ENCODE data around the gene FBLN7. TPM values are rescaled to one million over a fixed set of nuclear protein-coding genes. Genes with fewer than 3 reads are reported as not detected.

The FBLN7 gene
- total RNA-seq, 1 experiment from 2014 or later, result 0.70 TPM

GRCh38 chr2:112170495-112170894 lies 32.3 kb downstream of the FBLN7 start:
- ChIA-PET CTCF (no interaction called here), POLR2A (ENCODE audit: unreplicated experiment) (no interaction called here)
- intact Hi-C loops (cut with micrococcal nuclease; ENCODE audit: unreplicated experiment), result no loop called here
- H3F3A ChIP-seq (ENCODE audit: insufficient read depth, low read depth), result no peaks in the 10 kb centered on the region
- no peaks in the 10 kb centered on the region for H3K36me3 ChIP-seq (ENCODE audit: low read depth)
- H4K20me1 ChIP-seq (ENCODE audit: insufficient read depth), result no peaks in the 10 kb centered on the region
- H3K9me2 ChIP-seq (ENCODE audit: insufficient read depth), result no peaks in the 10 kb centered on the region
- H3K27me3 ChIP-seq (ENCODE audit: insufficient read depth, low read depth), result no peaks in the 10 kb centered on the region
- no peaks in the 10 kb centered on the region for H3K79me2 ChIP-seq (ENCODE audit: low read depth)
- no peak overlapping the region for H3K4me3 ChIP-seq
- no peak overlapping the region for H3K27ac ChIP-seq
- no peaks in the 10 kb centered on the region for H3K9me3 ChIP-seq (ENCODE audit: insufficient read depth, low read depth)
- H3K4me2 ChIP-seq, result no peak overlapping the region
- no peaks in the 10 kb centered on the region for H3K4me1 ChIP-seq (replicated peaks; ENCODE audit: insufficient read depth)
- no peak for DNase-seq
- no peak overlapping the region for H2AFZ ChIP-seq
- TF ChIP-seq CTCF (conservative IDR thresholded peaks at IDR 0.05), result no peak
- no peak for TF ChIP-seq EZH2 (IDR thresholded peaks at IDR 0.05; ENCODE audit: low read depth)
- BruUV-seq (replicated peaks), result no TSS peak

GRCh38 chr2:112173646-112174319 lies 35.6 kb downstream of the FBLN7 start:
- H3K79me2 ChIP-seq (ENCODE audit: low read depth), result no peaks in the 10 kb centered on the region
- DNase-seq, result no peak
- no peak overlapping the region for H2AFZ ChIP-seq
- intact Hi-C loops (cut with micrococcal nuclease; ENCODE audit: unreplicated experiment), result no loop called here
- no peaks in the 10 kb centered on the region for H3K27me3 ChIP-seq (ENCODE audit: insufficient read depth, low read depth)
- ChIA-PET POLR2A (ENCODE audit: unreplicated experiment) (no interaction called here), CTCF (no interaction called here)
- no peaks in the 10 kb centered on the region for H3K9me2 ChIP-seq (ENCODE audit: insufficient read depth)
- no peak overlapping the region for H3K4me3 ChIP-seq
- H3F3A ChIP-seq (ENCODE audit: insufficient read depth, low read depth), result no peaks in the 10 kb centered on the region
- no TSS peak for BruUV-seq (replicated peaks)
- H3K36me3 ChIP-seq (ENCODE audit: low read depth), result no peaks in the 10 kb centered on the region
- no peaks in the 10 kb centered on the region for H3K4me1 ChIP-seq (replicated peaks; ENCODE audit: insufficient read depth)
- H4K20me1 ChIP-seq (ENCODE audit: insufficient read depth), result no peaks in the 10 kb centered on the region
- no peak overlapping the region for H3K27ac ChIP-seq
- no peaks in the 10 kb centered on the region for H3K9me3 ChIP-seq (ENCODE audit: insufficient read depth, low read depth)
- H3K4me2 ChIP-seq, result no peak overlapping the region
- no peak for TF ChIP-seq CTCF (conservative IDR thresholded peaks at IDR 0.05)
- no peak for TF ChIP-seq EZH2 (IDR thresholded peaks at IDR 0.05; ENCODE audit: low read depth)

GRCh38 chr2:112174383-112174782 lies 36.2 kb downstream of the FBLN7 start:
- POLR2A ChIA-PET (ENCODE audit: unreplicated experiment), result no interaction called here
- no peaks in the 10 kb centered on the region for H3F3A ChIP-seq (ENCODE audit: insufficient read depth, low read depth)
- DNase-seq, result no peak
- H3K4me1 ChIP-seq (replicated peaks; ENCODE audit: insufficient read depth), result no peaks in the 10 kb centered on the region
- no peaks in the 10 kb centered on the region for H3K27me3 ChIP-seq (ENCODE audit: insufficient read depth, low read depth)
- BruUV-seq (replicated peaks), result no TSS peak
- TF ChIP-seq CTCF (conservative IDR thresholded peaks at IDR 0.05) (no peak), EZH2 (IDR thresholded peaks at IDR 0.05; ENCODE audit: low read depth) (no peak)
- intact Hi-C loops (cut with micrococcal nuclease; ENCODE audit: unreplicated experiment), result no loop called here
- no peaks in the 10 kb centered on the region for H4K20me1 ChIP-seq (ENCODE audit: insufficient read depth)
- 0 out of 2 replicates have a peak, but pooled peaks cover 3% of the 10 kb centered on the region for H3K9me3 ChIP-seq (ENCODE audit: insufficient read depth, low read depth)
- H3K9me2 ChIP-seq (ENCODE audit: insufficient read depth), result no peaks in the 10 kb centered on the region
- no peak overlapping the region for H3K4me3 ChIP-seq
- no peak overlapping the region for H3K27ac ChIP-seq
- CTCF ChIA-PET, result no interaction called here
- H3K4me2 ChIP-seq, result no peak overlapping the region
- H2AFZ ChIP-seq, result no peak overlapping the region
- no peaks in the 10 kb centered on the region for H3K79me2 ChIP-seq (ENCODE audit: low read depth)
- no peaks in the 10 kb centered on the region for H3K36me3 ChIP-seq (ENCODE audit: low read depth)

Data from PC-9 (cell line).